Activated CD4-positive, alpha-beta T cell treated with anti-CD3 and anti-CD28 coated beads for 1 hour (primary cell): Measurements from ENCODE around the gene HM13.
"Not testable (repeated sequence)": the region's sequence is repeated elsewhere in the genome, so short reads cannot be mapped to it uniquely, and the experiment has no call there.

Experiments used
- DNase-seq: peaks from one replicate; pipeline ENCODE4 v3.0.0-alpha.2; 2020

HM13 gene, protein sequence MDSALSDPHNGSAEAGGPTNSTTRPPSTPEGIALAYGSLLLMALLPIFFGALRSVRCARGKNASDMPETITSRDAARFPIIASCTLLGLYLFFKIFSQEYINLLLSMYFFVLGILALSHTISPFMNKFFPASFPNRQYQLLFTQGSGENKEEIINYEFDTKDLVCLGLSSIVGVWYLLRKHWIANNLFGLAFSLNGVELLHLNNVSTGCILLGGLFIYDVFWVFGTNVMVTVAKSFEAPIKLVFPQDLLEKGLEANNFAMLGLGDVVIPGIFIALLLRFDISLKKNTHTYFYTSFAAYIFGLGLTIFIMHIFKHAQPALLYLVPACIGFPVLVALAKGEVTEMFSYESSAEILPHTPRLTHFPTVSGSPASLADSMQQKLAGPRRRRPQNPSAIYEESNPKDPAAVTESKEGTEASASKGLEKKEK

DNA sequence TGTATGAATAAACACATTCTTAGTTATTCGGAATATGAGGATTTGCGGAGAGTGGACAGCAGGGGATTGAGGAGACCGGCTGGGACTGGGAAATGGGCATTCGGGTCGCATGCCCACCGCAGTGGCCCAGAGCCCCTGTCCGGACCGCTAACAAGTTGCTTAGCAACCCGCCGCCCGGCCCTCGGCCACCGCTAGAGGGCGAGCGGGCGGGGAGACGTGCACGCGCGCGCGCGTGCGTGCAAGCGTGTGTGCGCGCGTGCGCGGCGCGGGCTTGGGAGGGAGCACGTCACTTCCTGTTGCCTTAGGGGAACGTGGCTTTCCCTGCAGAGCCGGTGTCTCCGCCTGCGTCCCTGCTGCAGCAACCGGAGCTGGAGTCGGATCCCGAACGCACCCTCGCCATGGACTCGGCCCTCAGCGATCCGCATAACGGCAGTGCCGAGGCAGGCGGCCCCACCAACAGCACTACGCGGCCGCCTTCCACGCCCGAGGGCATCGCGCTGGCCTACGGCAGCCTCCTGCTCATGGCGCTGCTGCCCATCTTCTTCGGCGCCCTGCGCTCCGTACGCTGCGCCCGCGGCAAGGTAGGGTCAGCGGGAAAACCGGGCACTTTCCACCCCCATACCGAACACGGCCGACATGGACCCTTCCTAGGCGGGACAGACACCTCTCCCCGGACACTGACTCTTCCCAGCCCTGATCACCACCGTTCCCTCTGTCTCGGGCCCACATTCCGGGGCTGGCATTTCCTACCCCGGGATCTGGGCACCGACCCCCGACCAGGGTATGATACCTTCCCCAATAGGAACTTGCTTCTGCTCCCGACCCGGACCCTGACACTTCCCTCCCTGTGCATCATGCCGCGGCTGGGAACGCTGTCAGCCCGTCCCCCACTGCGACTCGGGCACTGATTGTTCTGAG is at the start of gene HM13:
Gene HM13 (plus strand): TSS at position 289 of the 918 bp plus-strand sequence. CDS start 110 bp downstream, at position 399.
- DNase-seq, result peak; percentile 83

GRCh38 chr20:31470946-31471345 is 43.3 kb upstream of the HM13 start:
- not testable (repeated sequence) for DNase-seq

DNA sequence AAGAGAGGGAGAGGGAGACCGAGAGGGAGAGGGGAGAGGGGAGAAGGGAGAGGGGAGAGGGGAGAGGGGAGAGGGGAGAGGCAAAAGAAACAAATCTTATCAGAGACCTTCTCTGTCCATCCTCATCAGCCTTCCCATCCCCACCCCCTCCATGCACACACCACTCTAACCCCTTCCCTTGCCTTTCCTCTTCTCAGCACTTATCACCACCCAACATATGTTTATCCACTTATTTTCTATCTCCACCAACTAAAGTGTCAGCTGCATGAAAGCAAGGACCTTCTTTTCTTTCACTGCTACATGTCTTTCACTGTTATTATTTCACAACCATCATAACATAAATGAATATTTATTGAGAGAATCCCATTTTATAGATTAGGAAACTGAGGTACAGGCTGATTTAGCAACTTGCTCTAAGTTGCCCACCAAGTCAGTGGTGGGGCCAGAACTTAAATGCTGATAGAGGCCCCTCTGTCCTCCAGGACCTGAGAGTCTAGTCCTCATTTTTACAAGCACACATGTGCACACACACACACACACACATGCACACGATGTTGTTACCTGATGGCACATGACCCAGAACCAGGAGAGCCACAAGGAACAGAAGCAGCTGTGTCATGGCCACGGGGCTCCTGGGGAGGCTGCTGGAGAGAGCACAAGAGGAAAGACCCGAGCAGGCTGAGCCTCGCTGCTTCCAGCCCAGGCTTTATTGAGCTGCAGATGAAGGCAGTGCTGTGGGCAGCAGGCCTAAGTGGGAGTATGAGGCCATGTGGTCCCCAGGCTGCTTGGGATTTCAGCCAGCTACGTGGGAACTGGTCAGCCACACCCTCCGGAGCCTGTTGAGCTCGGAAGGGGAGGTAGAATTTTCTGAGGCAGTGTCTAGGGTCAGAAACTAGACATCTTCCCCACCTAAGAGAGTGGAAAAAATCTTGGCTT is 41.6 kb upstream of the HM13 start:
- DNase-seq, result no peak

- DNase-seq, result no peak
Observed at GRCh38 chr20:31473331-31474096, 40.7 kb upstream of the HM13 start.

DNA sequence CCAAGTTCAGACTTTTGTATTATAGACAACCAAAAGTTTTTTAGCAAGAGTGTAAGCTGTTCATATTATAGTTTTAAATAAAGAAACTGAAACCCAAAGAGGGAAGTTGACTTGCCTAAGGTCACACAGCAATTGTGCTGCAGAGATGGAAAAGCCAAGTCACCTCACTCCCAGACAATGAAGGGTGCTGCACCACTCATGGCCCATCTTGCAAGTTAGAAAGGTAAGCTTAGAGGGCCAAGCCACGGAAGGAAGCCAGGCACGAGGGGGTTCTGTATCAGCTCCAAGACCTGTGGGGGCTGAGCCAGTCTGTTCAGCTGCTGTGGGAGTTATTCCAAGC is 40.2 kb upstream of the HM13 start:
- DNase-seq, result no peak

DNA sequence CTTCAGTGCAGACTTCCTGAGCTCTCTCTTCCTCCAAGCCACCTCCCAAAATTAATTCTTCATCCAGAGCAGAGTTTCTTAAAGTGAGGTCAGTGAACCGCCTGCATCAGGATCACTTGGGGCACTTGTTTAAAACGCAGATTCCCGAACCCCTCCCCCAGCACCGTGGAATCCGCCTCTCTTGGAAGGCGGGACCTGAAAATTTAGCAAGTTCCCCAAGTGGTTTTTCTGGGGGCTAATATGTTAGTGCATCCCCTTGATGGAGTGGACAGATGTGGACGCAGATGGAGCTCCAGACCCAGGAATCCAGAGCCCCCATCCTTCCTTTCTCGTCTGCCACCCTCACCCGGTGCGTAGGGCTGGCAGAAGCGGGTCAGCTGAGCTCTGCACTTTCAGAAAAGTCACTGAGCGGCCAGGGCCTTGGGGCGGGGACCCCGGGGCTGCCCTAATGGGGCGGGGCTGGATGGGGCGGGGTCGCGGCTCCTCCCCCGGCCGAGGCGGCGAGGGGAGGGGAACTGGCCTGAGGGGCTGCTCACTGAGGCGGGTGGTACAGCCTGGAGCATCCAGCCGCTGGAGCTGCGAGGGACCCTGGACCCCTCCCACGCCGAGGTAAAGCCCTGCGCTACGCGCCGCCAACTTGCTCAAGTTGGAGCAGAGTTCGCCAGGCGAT is 39.3 kb upstream of the HM13 start, which contains the start of the genes DEFB124 and REM1:
Gene DEFB124 (minus strand): TSS at position 370 of the 670 bp plus-strand sequence. CDS start 2,114 bp downstream, outside the sequence.
Gene REM1 (plus strand): TSS at position 531 of the 670 bp plus-strand sequence. CDS start 1,158 bp downstream, outside the sequence.
- no peak for DNase-seq

- no peak for DNase-seq
Observed at GRCh38 chr20:31475472-31476293, 38.6 kb upstream of the HM13 start.

GRCh38 chr20:31476294-31476585 is 38.0 kb upstream of the HM13 start:
- no peak for DNase-seq

DNA sequence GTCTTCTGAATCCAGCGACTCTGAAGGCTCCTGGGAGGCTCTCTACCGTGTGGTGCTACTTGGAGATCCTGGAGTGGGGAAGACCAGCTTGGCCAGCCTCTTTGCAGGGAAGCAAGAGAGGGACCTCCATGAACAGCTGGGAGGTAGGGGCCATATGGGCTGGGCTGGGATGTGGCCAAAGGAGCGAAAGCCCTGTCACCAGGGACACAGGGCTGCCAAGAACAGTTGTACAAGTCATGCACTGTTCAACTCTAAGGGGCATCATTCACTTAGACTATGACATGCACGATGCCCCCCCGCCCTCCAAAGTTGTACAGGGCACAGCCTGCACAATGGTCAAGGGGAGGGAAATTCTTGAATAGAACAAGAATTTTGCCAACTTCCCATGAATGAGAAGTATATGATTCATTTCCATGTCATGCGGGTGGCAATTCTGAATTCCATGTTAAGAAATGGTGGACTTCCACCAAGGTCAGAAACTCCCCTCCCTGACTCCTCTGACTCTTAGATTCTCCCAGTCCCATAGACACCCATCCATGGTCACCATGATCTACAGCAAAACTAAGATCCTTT is 37.5 kb upstream of the HM13 start:
- no peak for DNase-seq

- DNase-seq, result no peak
Observed at GRCh38 chr20:31484001-31484400, 30.2 kb upstream of the HM13 start.

DNA sequence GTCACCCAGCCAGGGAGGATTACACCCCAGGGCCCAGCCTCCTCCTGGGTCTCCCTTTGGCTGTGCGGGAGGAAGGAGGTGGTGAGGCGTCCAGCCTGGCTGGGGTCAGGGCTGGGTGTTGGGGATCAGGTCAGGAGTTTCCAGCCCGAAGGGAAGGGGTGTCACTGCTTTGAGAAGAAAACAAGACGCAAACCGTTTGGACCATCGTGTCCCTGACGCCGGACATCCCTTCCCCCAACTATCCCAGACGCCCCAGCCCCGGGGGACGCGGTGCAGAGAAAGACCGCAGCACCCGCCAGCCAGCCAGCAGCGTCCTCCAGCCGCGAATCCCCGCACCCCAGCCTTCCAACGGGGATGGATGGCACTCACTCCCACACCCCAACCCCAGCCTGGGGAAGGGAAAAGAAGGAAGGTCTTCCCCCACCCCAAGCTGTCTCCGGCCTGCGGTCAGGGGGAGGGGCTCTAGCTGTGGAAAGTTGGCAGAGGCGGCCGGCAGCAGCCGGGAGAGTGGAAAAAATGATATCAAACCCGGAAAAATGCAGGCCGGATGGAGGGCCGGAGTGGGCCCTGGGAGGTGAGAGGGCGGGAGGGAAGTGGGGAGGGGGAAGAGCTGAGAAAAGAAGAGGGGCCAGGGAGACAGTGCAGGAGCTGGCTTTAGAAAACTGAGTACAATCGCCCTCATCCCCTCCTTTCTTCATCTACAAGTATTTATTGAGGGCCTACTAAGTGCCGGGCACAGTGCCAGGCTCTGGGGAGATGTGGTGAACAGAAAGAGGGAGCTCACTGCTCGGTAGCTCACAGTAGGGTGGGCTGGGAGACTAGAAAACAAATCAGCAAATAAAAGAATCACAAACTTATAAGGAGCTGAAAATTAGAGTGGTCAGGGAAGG is 28.5 kb upstream of the HM13 start:
- no peak for DNase-seq

GRCh38 chr20:31488115-31488514 is 26.1 kb upstream of the HM13 start:
- DNase-seq, result no peak

- no peak for DNase-seq
Observed at GRCh38 chr20:31489152-31489551, 25.1 kb upstream of the HM13 start.

DNA sequence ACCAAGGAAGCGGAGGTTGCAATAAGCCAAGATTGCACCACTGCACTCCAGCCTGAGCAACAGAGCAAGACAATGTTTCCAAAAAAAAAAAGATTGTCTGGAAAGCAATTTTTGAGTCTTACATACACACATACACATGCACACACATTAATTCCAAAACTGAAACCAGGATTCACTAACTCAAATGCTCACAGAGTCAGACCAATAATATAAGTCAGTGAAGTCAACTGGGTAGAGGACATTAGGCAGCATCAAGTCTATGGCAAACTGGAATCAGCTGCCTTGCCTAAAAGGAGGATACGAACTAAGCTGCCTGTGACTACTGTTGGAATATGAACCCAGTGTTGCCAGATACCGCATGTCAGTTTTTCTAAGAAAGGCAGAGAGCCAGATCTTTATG is 23.5 kb upstream of the HM13 start:
- no peak for DNase-seq

- no peak for DNase-seq
Observed at GRCh38 chr20:31494131-31494530, 20.1 kb upstream of the HM13 start.

DNA sequence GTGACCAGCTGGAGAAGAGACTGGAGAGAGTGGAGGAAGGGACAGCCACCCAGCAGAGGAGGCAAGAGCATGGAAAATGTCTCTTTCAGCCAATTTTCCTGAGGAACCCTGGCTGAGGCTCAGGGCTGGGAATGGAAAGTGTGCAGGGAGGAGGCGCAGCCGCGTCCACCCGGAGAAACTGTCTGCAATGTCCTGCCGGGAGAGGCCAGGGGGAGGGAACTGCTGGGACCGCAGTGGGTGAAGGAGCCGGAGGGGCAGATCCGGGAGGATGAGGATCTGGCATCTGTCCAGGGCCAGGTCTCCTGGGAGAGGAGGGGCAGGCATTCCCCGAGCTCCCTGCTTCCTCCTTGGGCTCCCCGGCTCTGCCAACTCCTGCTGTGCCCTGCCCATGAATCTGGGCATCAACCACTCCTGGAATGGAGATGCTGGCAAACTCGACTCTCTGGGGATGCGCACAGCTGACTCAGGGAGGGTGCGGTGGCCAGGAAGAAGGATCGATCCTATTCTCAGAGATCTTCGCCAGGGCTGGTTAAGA is 17.4 kb upstream of the HM13 start:
- no peak for DNase-seq

GRCh38 chr20:31497838-31498540 is 16.3 kb upstream of the HM13 start:
- no peak for DNase-seq

DNA sequence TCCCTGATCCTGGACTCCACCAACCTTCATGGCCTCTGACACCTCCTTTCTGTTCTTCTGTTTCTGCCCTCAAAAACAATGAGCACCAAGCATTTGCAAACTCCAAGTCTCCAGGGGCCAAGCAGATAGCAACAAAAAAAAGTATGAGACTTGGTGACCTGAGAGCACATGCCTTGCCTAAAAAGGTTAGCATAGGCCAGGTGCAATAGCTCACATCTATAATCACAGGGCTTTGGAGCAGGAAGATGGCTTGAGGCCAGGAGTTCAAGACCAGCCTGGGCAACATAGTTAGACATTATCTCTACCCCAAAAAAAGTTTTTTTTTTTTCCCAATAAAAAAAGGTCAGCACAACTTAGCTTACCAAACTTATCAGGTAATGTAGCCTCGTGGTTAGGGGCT is 13.7 kb upstream of the HM13 start:
- DNase-seq, result no peak
